ENCODE results near the gene NLRC5.

NLRC5 gene

GRCh38 chr16:57110937-57111336 lies 121.6 kb downstream of the NLRC5 start:
- DNase-seq (ENCODE audit: low read depth) = no peak
- TF ChIP-seq, protein P1, sequence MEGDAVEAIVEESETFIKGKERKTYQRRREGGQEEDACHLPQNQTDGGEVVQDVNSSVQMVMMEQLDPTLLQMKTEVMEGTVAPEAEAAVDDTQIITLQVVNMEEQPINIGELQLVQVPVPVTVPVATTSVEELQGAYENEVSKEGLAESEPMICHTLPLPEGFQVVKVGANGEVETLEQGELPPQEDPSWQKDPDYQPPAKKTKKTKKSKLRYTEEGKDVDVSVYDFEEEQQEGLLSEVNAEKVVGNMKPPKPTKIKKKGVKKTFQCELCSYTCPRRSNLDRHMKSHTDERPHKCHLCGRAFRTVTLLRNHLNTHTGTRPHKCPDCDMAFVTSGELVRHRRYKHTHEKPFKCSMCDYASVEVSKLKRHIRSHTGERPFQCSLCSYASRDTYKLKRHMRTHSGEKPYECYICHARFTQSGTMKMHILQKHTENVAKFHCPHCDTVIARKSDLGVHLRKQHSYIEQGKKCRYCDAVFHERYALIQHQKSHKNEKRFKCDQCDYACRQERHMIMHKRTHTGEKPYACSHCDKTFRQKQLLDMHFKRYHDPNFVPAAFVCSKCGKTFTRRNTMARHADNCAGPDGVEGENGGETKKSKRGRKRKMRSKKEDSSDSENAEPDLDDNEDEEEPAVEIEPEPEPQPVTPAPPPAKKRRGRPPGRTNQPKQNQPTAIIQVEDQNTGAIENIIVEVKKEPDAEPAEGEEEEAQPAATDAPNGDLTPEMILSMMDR (IDR thresholded peaks at IDR 0.05; ENCODE audit: control insufficient read depth, extremely low read depth, insufficient read depth) = no peak
- no peak overlapping the region for H3K4me3 ChIP-seq (ENCODE audit: low read depth, low read length)

GRCh38 chr16:57111420-57111819 lies 122.1 kb downstream of the NLRC5 start:
- TF ChIP-seq, protein P1 (IDR thresholded peaks at IDR 0.05; ENCODE audit: control insufficient read depth, extremely low read depth, insufficient read depth) = no peak
- H3K4me3 ChIP-seq (ENCODE audit: low read depth, low read length) = no peak overlapping the region
- DNase-seq (ENCODE audit: low read depth) = no peak

DNA sequence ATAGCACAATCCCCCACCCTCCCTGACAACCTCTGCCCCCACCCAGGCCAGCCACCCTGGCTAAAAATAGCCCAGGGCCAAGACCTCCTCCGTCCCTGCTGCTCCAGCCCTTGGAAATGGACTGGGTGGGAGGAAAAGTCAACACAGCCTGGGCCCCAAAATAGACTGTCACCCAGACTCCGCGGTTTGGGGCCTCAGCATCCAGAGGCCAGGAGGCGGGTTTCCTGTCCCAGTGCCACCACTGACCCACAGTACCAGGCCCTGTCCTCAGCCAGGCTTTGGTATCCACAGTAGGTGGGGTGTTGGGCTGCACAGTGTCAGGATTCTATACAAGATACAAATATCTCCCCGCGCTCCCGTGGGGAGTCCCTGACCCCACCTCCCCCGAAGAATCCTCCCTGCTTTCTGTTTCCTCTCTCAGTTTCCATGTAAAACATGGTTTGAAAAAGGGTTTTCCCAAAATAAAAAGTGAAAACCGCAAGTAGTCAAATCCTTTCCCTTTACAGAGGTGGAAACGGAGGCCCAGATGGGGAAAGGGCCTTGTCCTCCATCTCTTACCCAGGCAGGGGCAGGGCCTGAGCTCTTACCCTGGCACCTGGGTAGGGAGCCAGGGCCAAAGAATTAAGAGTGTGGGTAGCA lies 123.2 kb downstream of the NLRC5 start:
- TF ChIP-seq, protein P1 (IDR thresholded peaks at IDR 0.05; ENCODE audit: control insufficient read depth, extremely low read depth, insufficient read depth) = no peak
- no peak overlapping the region for H3K4me3 ChIP-seq (ENCODE audit: low read depth, low read length)
- no peak for DNase-seq (ENCODE audit: low read depth)

- TF ChIP-seq, protein P1 (IDR thresholded peaks at IDR 0.05; ENCODE audit: control insufficient read depth, extremely low read depth, insufficient read depth) = no peak
- no peak overlapping the region for H3K4me3 ChIP-seq (ENCODE audit: low read depth, low read length)
- DNase-seq (ENCODE audit: low read depth) = no peak
These were observed 123.7 kb downstream of the NLRC5 start for GRCh38 chr16:57113042-57113453.

DNA sequence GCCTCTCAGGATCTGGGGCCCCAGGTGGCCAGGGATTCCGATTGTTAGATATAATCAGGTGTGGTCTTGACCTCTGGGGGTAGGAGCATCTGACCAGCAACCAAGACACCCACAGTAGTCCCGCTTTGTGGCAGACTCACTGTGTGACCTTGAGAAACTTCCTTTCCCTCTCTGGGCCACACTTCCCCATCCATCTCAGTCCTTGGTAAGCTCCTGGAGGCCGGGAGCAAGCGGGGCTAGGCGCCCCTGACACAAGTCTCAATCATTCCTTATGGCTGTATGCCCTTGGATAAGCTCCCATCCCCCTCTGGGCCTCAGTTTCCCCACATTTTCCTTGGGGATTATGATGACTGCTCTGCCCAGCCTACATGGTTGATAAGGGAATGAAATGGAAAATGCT lies 124.3 kb downstream of the NLRC5 start:
- no peak for DNase-seq (ENCODE audit: low read depth)
- TF ChIP-seq, protein P1 (IDR thresholded peaks at IDR 0.05; ENCODE audit: control insufficient read depth, extremely low read depth, insufficient read depth) = no peak
- H3K4me3 ChIP-seq (ENCODE audit: low read depth, low read length) = no peak overlapping the region

GRCh38 chr16:57115168-57115513 lies 125.8 kb downstream of the NLRC5 start:
- TF ChIP-seq, protein P1 (IDR thresholded peaks at IDR 0.05; ENCODE audit: control insufficient read depth, extremely low read depth, insufficient read depth) = no peak
- DNase-seq (ENCODE audit: low read depth) = no peak
- H3K4me3 ChIP-seq (ENCODE audit: low read depth, low read length) = no peak overlapping the region

DNA sequence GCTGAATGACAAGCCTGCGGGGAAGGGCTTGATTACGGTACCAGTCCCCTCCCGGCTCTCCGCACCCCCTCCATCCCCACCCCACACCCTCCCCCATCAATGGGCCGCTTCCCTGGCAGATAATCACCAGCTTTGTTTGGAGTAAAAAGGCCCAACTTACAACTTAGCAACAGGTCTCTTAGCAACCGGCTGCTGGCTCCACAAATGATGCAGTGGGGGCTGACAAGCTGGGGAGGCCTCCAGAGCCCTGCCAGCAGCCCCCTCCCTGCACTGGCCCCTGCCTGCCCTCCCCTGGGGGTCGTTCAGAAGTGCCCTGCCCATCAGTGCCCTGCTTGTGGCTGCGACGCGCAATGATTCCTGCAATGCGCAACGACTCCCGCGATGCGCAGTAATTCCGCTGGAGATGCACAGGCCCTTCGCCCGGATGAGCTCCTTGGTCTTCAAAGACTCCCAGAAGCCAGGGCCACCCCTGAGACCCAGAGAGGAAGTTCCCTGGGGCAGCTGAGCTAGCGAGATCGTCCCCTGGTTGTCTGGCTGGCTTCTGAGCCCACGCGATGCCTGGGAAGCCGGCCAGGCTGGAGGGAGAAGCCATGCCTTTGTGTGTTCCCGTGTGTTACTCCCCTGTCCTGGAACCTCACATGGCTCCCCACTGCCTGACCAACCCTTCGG lies 126.3 kb downstream of the NLRC5 start:
- no peak for DNase-seq (ENCODE audit: low read depth)
- TF ChIP-seq, protein P1 (IDR thresholded peaks at IDR 0.05; ENCODE audit: control insufficient read depth, extremely low read depth, insufficient read depth) = no peak
- no peak overlapping the region for H3K4me3 ChIP-seq (ENCODE audit: low read depth, low read length)
